ENCODE data around the gene ANLN. TPM values are rescaled to one million over a fixed set of nuclear protein-coding genes. Genes with fewer than 3 reads are reported as not detected.

Gene ANLN
- total RNA-seq, 1 donor from 2014 or later = 40.6 TPM

- no peaks in the 10 kb centered on the region for H3K27me3 Mint-ChIP-seq
- H3K27ac Mint-ChIP-seq = no peak overlapping the region
- no peak for DNase-seq (ENCODE audit: low spot score, unreplicated experiment)
- peaks cover 21% of the 10 kb centered on the region for H3K36me3 Mint-ChIP-seq (ENCODE audit: insufficient read depth)
- no peak for TF ChIP-seq CTCF (IDR thresholded peaks at IDR 0.05; ENCODE audit: unreplicated experiment)
- H3K4me3 Mint-ChIP-seq (ENCODE audit: low read depth) = no peak overlapping the region
- H3K9me3 Mint-ChIP-seq (ENCODE audit: low read depth) = no peaks in the 10 kb centered on the region
- H3K4me1 Mint-ChIP-seq (ENCODE audit: low read depth) = no peaks in the 10 kb centered on the region
Measured at GRCh38 chr7:36404639-36405408, 15.2 kb downstream of the ANLN start.

GRCh38 chr7:36405409-36405803, 15.7 kb downstream of the ANLN start:
- Mint-ChIP-seq H3K4me3 (ENCODE audit: low read depth) (no peak overlapping the region), H3K36me3 (ENCODE audit: insufficient read depth) (peaks cover 21% of the 10 kb centered on the region), H3K27ac (no peak overlapping the region), H3K27me3 (no peaks in the 10 kb centered on the region), H3K9me3 (ENCODE audit: low read depth) (no peaks in the 10 kb centered on the region), H3K4me1 (ENCODE audit: low read depth) (no peaks in the 10 kb centered on the region)
- no peak for DNase-seq (ENCODE audit: low spot score, unreplicated experiment)
- no peak for TF ChIP-seq CTCF (IDR thresholded peaks at IDR 0.05; ENCODE audit: unreplicated experiment)

GRCh38 chr7:36406156-36406555, 16.5 kb downstream of the ANLN start:
- no peak for DNase-seq (ENCODE audit: low spot score, unreplicated experiment)
- no peak for TF ChIP-seq CTCF (IDR thresholded peaks at IDR 0.05; ENCODE audit: unreplicated experiment)
- Mint-ChIP-seq H3K4me1 (ENCODE audit: low read depth) (no peaks in the 10 kb centered on the region), H3K27me3 (no peaks in the 10 kb centered on the region), H3K27ac (no peak overlapping the region), H3K36me3 (ENCODE audit: insufficient read depth) (peaks cover 22% of the 10 kb centered on the region), H3K9me3 (ENCODE audit: low read depth) (no peaks in the 10 kb centered on the region), H3K4me3 (ENCODE audit: low read depth) (no peak overlapping the region)

- H3K27me3 Mint-ChIP-seq = no peaks in the 10 kb centered on the region
- H3K4me3 Mint-ChIP-seq (ENCODE audit: low read depth) = no peak overlapping the region
- no peak overlapping the region for H3K27ac Mint-ChIP-seq
- H3K36me3 Mint-ChIP-seq (ENCODE audit: insufficient read depth) = peaks cover 20% of the 10 kb centered on the region
- DNase-seq (ENCODE audit: low spot score, unreplicated experiment) = no peak
- no peaks in the 10 kb centered on the region for H3K9me3 Mint-ChIP-seq (ENCODE audit: low read depth)
- TF ChIP-seq CTCF (IDR thresholded peaks at IDR 0.05; ENCODE audit: unreplicated experiment) = no peak
- H3K4me1 Mint-ChIP-seq (ENCODE audit: low read depth) = no peaks in the 10 kb centered on the region
Measured at GRCh38 chr7:36407636-36408550, 18.2 kb downstream of the ANLN start.

GRCh38 chr7:36408589-36408988, 18.9 kb downstream of the ANLN start:
- Mint-ChIP-seq H3K27ac (no peak overlapping the region), H3K4me1 (ENCODE audit: low read depth) (no peaks in the 10 kb centered on the region), H3K9me3 (ENCODE audit: low read depth) (no peaks in the 10 kb centered on the region), H3K27me3 (no peaks in the 10 kb centered on the region), H3K4me3 (ENCODE audit: low read depth) (no peak overlapping the region), H3K36me3 (ENCODE audit: insufficient read depth) (peaks cover 16% of the 10 kb centered on the region)
- no peak for TF ChIP-seq CTCF (IDR thresholded peaks at IDR 0.05; ENCODE audit: unreplicated experiment)
- no peak for DNase-seq (ENCODE audit: low spot score, unreplicated experiment)
